SH-SY5Y (cell line): ENCODE results near the gene QRFP.

ENCODE experiments used
- GATA2 ChIP-seq: IDR thresholded peaks from 2 replicates; pipeline ENCODE4 v1.6.1; 2011; ENCODE audit warnings: mild to moderate bottlenecking, low read depth, low read length
- GATA3 ChIP-seq: IDR thresholded peaks from 2 replicates; pipeline ENCODE4 v1.6.1; 2011; ENCODE audit warnings: low read depth, mild to moderate bottlenecking, low read length, moderate library complexity

GRCh38 chr9:130844044-130844451 is 52.6 kb downstream of the QRFP start:
- no peak for TF ChIP-seq GATA3
- no peak for TF ChIP-seq GATA2
